Measurements from ENCODE around the gene LRP1.

LRP1 gene

DNA sequence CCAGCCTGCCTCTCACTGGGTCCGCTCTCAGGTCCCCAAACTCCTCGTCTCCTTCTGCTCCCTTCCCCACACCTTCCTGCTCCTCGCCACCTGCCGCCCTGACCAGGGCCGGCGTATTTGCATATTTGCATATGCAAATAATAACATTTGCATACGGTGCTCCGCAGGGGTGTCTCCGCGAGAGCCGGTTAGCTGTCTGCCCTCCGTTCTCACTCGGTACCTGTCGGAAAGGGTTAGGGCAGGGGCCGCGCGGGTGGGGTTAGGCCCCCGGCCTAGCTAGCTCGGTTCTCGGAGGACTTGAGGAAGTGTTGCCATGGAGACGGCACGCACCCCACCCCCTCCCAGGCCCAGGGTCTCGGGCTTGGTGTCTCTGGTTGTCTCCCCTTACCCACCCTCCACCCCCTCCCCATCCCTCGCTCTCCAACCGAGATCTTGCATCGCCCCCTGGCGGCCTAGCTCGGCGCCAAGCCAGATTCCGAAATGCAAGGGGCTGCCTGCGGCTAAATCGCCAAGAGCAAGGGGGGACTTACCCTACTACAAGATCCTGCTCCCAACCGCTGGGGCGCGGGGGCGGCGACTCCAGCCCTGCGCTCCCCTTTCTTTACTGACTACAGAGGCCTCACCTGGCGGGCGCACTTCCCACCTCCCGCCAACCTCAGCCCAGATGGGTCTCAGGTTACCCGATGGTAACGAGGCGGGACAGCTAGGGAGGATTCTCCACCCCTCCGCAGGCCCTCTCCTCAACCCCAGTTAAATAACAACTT is 114.6 kb downstream of the LRP1 start:
- H3K27ac ChIP-seq, result peak overlapping the region; percentile 100
- no peak for TF ChIP-seq ZFX (IDR thresholded peaks at IDR 0.05; ENCODE audit: borderline replicate concordance)
- TF ChIP-seq, protein P1, sequence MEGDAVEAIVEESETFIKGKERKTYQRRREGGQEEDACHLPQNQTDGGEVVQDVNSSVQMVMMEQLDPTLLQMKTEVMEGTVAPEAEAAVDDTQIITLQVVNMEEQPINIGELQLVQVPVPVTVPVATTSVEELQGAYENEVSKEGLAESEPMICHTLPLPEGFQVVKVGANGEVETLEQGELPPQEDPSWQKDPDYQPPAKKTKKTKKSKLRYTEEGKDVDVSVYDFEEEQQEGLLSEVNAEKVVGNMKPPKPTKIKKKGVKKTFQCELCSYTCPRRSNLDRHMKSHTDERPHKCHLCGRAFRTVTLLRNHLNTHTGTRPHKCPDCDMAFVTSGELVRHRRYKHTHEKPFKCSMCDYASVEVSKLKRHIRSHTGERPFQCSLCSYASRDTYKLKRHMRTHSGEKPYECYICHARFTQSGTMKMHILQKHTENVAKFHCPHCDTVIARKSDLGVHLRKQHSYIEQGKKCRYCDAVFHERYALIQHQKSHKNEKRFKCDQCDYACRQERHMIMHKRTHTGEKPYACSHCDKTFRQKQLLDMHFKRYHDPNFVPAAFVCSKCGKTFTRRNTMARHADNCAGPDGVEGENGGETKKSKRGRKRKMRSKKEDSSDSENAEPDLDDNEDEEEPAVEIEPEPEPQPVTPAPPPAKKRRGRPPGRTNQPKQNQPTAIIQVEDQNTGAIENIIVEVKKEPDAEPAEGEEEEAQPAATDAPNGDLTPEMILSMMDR (IDR thresholded peaks at IDR 0.05), result peak; percentile 73

DNA sequence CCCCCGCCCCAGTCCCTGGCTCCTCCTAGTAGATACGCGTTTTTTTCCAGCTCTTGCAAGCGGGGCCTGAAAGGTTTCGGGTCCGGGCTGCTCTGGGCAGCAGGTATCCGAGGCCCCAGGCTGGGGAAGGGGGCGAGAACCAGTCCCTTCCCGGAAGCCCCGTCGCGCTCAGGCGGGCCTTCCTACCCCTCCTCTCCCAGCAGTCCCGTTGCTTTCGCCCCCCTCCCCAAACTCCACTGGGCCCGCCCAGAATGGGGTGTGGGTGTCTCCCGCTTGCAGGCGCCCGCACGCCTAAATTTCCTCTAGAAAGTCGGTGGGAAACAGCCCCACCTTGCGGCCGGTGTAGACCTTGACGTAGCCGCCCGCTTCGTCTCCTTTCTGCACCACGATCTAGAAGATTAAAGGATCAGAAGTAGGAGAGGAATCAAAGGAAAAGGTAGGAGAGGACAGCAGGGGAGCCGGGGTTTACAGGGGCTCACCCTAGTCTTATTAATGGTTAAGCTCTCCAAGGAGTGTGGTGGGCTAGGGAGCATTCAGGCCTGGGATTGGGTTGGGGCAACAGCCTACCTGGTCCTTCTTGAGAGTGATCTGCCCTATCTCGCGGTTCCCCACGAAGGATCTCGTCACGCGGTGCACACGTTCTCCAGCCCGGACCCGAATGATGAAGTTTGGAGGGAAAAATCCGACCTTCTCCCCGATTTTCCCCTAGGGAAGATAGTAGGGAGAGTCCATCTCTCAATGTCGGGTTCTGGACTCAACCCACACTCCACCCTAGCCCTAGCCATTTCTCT is 115.4 kb downstream of the LRP1 start:
- TF ChIP-seq ZFX (IDR thresholded peaks at IDR 0.05; ENCODE audit: borderline replicate concordance), result no peak
- TF ChIP-seq, protein P1 (IDR thresholded peaks at IDR 0.05), result peak; percentile 90
- H3K27ac ChIP-seq, result peak overlapping the region; percentile 100

DNA sequence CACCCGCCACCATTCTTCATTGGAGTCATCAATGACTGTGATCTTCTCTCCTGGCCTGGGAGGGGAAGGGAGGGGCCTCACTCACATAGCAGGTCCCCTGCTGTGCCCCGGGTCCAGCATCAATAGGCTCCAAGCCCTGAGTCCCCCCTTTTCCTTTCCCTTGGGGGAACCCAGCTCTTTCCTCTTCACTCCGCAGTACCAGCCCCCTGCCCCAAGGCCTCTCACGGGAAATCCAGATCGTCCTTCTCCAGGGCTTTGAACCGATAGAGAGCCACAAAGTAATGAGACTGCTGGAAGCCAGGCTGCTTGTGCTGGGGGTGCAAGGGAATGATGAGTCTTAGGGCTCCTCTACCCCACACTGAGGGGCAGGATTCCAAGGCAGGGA is 116.0 kb downstream of the LRP1 start:
- H3K27ac ChIP-seq, result no peak overlapping the region; the same call in 1 of the 2 replicates

DNA sequence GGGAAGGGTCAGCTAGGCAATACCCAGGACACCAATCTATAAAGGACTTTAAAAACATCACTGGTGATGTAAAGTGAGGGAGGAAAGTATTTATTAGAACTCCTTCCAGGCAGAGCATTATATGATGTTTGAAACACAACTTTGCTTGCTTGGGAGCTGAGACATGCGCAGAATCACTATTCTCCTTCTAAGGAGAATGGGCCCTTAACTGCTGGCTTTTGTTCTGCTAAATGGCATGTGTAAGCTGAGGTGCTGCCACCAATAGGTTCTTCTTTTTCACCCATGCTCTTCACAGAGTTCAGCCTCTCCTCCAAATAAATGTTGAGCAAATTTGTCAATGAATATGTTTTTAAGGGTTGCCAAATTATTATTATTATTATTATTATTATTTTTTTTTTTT is 118.8 kb downstream of the LRP1 start:
- TF ChIP-seq ZFX (IDR thresholded peaks at IDR 0.05; ENCODE audit: borderline replicate concordance), result no peak
- TF ChIP-seq, protein P1 (IDR thresholded peaks at IDR 0.05), result no peak
- no peak overlapping the region for H3K27ac ChIP-seq

More for the DNA sequence above, 116.0 kb downstream of the LRP1 start:
- TF ChIP-seq, protein P1 (IDR thresholded peaks at IDR 0.05), result no peak
- no peak for TF ChIP-seq ZFX (IDR thresholded peaks at IDR 0.05; ENCODE audit: borderline replicate concordance)

DNA sequence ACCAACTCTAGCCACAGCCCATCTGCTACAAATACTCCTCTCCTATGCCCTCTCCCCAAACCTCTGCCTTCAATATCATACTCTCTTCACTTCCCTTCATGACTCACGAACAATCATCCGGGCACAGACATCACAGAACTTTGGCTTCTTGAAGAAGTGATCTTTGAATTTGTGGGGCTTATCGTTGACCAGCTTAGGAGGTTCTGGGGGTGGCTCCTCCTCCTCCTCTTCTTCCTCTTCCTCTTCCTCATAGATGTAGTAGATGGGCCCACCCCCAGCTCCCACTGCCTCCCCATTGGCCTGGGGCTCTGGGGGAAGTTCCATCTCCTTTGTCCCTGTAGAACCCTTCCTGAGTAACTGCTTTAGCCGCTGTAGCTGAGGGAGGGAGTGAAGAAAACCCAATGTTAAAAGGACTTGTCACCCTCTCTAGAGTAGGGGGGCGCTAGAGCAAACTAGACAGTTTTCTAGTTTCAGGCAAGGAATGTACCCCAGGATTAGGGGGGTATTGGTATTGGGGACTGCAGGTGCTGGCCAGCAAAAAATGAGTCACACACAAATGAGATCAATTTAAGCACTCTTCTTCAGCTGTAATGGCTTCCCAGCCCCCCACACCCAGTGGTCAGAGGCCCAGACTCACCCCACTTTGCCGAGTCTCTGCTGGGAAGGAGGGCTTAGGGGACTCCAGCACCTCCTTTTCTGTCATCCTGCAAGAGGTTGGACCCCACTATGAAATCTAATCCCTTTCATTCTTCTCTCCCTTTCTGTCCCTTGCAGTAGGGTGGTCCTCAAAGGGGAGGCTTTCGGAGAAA is 120.9 kb downstream of the LRP1 start:
- H3K27ac ChIP-seq, result no peak overlapping the region
- TF ChIP-seq ZFX (IDR thresholded peaks at IDR 0.05; ENCODE audit: borderline replicate concordance), result no peak
- TF ChIP-seq, protein P1 (IDR thresholded peaks at IDR 0.05), result no peak

DNA sequence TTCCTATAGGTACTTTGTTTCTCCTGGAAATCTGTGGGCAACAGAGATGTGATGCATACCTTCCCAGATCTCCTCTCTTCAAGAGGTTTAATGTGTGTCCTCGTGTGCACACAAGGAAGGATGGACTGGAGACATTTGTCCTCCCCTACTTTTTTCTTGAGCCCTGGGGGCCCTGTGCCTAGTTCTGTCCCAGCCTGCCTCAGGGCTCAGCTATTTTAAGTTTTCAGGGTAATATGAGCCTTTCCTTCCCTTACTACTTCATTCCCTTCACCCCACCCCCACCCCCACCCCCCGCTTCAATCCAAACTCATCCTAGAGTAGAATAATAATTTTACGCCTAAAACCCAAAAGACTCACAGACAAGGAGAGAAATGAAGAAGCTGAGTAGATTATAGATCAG is 122.3 kb downstream of the LRP1 start:
- no peak for TF ChIP-seq ZFX (IDR thresholded peaks at IDR 0.05; ENCODE audit: borderline replicate concordance)
- TF ChIP-seq, protein P1 (IDR thresholded peaks at IDR 0.05), result no peak
- H3K27ac ChIP-seq, result no peak overlapping the region

Measured in 22Rv1 (cell line).